Adrenal gland (tissue), 5 donors: ENCODE results near the gene AIFM3.

ENCODE experiments used
- CTCF ChIP-seq, 6 experiments: fragments of 450-650 bp in 4 of 6; fragments of 200-600 bp in 2 of 6; sonication (generic) in 1 of 6; IDR thresholded peaks; 1 replicate in 5 of 6; 2 replicates in 1 of 6; pipeline versions ENCODE4 v1.5.1 to v1.8.0; 2016 to 2021; ENCODE audit warnings: antibody characterized with exemption in 6 of 6, mild to moderate bottlenecking in 2 of 6, moderate library complexity in 1 of 6
- POLR2A ChIP-seq, 2 donors: fragments of 450-650 bp; IDR thresholded peaks; one replicate each; pipeline ENCODE4 v1.6.1; 2017; ENCODE audit warnings: antibody characterized with exemption in 2 of 2, mild to moderate bottlenecking in 2 of 2, moderate library complexity in 1 of 2
- donor health status: DM: no; HTN: no; CAD: no.

- TF ChIP-seq POLR2A (IDR thresholded peaks at IDR 0.05) (no peak), CTCF (IDR thresholded peaks at IDR 0.05) (no peak)
These were observed 62.5 kb downstream of the AIFM3 start for GRCh38 chr22:21029486-21030025.
